NCI-H1417 treated with DMSO at 0.1 percent for 48 hours (cell line): ENCODE measurements around the gene RNF130.
"Not testable (repeated sequence)": the region's sequence is repeated elsewhere in the genome, so short reads cannot be mapped to it uniquely, and the experiment has no call there.

ENCODE experiments used
- DNase-seq: peaks from one replicate; lab custom pipeline; 2025; lab: John Stamatoyannopoulos, UW

Gene RNF130

DNA sequence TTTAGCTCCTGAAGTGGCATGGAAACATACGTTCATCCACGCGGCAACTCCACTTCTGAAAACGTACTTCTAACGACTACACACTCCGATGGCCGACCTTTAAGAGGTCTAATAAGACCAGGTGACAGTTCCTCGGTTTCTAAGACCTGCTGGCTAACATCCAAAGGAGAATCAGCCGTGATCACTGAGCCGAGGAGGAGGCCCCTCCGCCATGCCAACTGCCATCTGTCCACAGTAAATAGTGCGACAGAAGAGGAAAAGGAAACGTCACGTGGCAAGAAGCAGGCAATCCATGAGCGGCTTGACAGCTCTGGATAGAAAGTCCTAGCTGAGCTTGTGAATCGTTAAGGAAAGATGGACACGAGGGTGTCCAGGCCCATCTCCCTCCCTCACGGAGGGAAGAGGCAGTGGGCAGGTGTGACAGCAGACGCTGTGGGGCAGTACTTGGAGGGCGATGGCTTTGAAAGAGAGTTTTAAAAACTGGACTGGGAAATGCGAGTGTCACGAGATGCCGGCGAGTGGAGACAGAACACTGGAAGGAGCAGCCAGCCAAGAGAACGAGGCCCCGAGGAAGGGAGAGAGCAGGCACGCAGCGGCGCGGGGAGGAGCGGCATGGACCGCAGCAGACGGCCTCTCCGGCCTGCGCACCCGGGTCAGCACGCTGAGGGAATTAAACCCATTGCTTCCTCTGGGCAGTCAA lies 97.2 kb downstream of the RNF130 start:
- DNase-seq, result no peak

DNA sequence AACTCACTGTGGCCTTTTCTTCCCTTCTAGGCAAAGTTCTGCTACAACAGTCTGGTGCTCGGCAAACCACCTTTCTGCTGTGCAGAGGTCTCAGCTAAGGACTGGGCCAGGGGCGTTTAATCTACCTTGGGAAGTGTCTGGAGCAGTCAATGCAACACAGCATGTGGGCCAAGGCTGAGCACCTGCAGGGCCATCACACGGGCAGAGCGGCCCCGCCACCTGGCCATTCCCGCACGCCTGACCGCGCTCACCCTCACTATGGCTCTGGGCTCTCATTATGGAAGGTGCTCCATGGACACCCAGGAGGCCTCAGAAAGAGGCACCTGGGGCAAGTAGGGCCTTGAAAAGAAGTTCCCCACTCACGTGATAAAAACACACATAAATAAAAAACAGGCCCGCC lies 98.2 kb downstream of the RNF130 start:
- no peak for DNase-seq

DNA sequence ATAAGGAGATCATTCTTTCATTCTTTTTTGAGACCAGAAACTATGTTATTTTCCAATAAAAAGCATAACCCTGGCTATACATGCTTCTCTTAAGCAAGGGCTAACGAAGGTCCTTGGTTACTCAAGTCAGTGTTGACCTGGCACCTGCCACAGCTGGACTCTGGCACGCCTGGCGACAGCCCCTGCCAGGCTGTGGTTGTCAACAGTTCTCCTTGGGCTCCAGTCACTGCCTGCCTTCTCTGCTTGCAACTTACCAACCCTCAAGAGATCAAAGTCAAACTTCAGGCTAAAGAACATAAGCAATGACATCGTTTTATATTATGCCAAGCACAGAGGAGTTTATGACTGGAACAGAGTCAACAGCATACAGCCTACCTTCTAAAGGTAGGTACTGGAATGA lies 102.4 kb downstream of the RNF130 start:
- no peak for DNase-seq

DNA sequence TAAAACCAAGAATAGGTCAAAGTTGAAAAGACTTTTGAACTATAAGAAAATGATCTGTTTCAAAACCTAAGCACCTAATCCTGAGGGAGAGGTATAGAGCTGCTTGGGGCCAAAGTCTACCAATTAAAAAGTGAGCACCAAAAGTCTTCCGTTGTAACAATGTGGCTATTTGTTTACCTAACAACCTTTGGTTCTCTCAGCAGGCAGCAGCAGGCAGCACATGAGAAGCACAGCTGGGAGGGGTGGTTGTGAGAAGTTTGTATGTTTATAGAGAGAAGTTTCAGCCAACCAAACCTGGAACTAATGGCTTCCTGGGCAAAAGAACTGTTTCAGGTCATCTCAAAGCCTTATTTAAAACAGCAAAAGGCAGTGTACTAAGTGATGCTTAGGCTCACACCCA lies 104.1 kb downstream of the RNF130 start:
- DNase-seq, result no peak

DNA sequence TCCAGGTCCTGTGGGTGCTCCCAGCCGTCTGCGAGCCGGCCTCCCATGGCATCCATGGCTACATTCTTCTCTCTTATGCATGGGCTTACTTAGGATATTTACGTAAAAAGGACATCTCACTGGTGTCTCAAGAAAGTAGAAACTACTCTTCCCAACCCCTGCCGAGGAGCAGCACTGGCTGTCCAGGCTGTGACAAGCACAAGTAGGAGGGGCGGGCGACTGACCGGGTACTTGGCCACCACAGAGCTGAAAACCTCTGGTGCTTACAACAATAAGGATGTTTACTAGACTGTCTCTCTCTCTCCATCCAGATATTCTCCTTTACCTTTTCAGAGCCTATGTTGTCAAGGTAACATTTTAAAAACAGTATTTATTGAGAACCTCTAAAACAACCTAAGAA lies 107.5 kb downstream of the RNF130 start:
- no peak for DNase-seq

DNA sequence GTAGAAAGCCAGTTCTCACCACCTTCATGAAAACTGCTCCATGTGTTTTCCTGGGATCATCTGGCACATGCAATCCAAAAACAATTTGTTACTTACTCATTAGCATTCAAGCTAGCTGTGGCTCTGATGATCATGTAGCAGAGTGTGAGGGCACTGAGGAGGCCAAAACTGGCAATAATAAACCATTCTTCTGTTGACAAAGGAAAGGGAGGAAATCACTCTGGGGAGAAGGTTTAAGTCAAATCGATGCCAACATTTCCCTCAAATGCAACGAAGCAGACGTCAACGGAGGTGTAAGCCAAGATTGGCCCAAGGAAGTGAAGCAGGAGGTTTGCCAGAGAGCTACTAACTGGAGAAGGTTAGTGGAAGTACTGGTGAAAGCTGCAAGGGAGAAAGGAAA lies 108.2 kb downstream of the RNF130 start:
- no peak for DNase-seq

DNA sequence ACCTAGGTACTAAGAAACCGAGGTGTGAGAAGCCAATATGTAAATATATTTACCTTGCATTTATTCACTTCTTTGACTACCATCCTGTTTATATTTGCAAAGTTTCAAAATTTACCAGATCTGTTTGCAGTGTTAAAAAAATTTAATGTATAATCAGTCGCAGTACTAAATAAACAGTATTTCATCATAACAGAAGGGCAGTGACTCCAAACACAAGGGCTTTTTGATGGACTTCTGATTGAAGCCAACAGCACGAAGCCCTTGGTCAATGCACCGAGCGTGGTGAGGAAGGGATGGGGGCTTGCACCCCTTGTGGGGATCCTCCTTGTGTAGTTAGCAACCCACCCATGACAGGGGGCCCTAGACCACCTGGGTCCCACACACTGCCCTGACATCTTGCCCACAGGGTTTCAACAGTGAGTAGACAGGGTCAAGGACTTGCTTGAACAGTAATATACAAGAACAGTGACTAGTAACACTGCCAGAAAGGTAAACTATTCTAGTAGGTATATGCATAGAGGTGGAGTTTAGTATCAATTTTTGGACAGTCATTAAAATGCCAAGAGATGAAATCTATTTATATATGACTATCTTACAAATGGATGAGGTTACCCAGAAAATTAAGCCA lies 111.2 kb downstream of the RNF130 start:
- DNase-seq, result no peak

DNA sequence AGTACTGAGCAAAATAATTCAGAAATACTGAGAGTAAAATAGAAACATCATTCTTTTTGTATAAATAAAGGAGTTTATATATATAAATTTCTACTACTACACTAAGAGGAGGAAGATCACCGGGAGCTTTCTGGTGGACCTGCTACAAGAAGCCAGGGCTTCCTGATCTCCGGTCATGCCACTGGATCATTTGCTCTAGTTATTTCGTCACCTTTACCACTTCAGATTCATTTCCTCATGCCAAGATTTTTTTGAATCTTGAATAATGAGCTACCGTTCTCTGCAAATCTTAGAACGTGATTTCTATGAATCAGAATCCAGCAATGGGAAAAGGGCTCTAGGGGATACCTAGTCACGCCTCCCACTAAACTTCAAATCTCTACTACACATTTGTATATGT lies 111.9 kb downstream of the RNF130 start:
- no peak for DNase-seq

DNA sequence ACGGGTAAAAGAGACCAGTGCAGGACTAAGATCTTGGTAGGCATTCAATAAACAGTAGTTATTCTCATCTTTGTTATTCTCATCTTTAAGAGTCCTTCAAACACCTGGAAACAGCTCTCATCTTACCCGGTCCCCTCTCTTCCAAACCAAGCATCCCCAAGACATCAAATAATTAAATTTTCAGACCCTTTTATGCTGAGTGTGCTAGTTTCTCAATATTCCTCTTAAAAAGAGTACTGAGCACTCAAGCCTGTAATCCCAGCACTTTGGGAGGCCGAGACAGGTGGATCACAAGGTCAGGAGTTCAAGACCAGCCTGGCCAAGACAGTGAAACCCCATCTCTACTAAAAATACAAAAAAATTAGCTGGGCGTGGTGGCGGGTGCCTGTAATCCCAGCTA lies 112.4 kb downstream of the RNF130 start:
- DNase-seq, result not testable (repeated sequence)

DNA sequence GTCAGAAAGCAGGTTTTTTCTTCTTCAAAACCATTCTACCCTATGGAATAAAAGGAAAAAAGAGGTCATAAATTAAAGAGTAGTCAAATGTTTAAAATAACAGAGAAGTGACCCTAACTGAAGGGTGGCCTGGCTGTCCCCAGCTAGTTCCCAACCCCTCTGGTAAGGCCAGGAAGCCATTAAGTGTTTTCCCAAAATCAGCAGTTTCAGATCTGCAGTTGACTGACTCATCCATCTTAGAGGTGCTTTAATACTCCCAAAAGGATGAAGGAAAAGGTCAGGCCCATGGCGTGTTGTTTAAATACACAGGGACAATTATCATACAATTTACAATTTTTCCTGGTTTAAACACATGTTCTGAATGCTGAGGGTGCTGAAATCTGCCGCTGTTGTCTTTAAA lies 115.9 kb downstream of the RNF130 start:
- no peak for DNase-seq

DNA sequence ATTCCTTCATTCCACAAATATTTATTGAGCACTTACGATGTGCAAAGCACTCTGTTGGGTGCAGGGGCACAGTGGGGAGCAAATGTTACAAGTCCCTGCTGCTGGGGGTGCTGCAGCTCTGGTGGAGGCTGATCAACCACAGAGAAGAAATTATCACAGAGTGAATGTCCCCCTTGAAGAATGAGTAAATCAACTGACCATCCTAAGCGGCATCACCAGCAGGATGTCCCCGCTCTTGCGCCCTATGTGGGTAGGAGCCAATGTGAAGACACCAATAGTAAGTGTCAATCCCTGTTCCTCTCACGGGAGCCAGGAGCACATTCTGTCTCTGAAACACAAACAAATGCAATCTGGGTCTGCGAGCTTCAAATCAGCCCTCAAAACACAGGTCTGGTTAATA lies 116.5 kb downstream of the RNF130 start:
- no peak for DNase-seq

DNA sequence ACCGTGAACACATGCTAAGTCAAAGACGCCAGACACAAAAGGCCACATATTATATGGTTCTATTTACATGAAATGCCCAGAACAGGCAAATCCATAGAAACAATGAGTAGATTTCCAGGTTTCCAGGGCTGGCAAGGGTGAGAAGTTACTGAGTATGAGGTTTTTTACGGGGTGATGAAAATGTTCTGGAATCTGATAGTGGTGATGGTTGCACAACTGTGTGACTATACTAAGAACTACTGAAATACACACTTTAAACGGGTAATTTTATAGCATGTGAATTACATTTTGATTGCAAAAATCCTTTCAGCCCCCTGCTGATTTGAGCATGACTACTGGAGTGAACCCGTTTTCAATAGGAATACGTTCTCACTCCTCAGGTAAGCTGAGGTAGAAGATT lies 117.1 kb downstream of the RNF130 start:
- DNase-seq, result no peak

DNA sequence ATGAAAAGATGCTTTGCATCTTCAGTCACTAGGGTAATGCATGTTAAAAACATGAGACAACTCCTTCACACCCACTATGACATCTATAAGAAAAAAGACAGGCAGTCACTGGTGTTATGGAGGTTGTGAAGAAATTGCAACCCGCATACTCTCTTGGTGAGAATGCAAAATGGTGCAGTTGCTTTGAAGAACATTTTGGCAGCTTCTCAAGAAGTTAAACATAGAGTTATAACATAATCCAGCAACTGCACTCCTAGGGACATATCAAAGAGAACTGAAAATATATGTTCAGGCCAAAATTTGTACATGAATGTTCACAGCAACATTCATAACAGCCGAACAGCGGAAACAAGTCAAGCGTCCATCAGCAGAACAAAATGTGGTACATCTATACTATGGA lies 117.6 kb downstream of the RNF130 start:
- no peak for DNase-seq

DNA sequence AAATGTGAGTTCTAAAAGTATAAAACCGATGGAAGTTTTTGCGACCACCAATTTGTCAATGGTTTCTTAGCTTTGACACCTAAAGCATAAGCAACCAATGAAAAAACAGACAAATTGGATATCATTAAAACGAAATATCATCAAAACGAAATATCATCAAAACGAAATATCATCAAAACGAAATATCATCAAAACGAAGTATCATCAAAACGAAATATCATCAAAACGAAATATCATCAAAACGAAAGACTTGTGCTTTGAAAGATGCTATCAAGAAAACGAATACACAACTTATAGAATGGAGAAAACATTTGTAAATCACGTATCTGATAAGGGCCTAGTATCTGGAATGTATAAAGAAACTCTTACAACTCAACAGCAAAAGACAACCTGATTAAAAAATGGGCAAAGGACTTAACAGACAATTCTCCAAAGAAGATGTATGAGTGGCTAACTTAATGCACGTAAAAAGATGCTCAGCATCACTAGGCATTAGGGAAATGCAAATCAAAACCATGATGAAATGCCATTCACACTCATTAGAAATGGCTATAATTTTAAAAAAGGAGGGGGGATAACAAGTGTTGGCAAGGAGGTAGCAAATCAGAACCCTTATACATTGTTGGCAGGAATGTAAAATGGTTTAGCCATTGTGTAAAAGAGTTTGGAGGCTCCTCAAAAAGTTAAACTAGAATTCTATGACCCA lies 134.4 kb downstream of the RNF130 start:
- DNase-seq, result no peak

DNA sequence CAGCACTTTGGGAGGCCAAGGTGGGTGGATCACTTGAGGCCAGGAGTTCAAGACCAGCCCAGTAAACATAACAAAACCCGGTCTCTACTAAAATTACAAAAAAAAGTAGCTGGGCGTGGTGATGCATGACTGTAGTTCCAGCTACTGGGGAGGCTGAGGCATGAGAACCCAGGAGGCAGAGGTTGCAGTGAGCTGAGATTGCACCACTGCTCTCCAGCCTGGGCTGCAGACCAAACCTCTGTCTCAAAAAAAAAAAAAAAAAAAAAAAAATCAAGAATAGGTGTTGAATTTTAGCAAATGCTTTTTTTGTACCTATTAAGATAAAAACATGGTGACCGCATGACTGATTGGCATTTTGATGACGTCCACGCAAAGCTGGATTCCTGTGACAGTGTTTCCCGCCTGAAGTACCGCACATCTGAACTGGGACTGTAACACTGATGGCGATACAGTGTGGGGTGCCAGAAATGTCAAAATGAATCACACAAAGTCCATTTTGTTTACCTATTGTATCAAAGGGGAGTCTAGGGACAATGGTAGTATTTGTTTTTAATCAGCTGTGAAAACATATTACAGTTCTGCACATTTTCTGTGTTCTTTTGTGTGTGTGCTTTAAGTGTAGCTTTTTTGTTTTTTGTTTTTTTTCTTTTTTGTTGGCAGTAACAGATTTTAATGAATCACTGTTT lies 140.6 kb downstream of the RNF130 start:
- no peak for DNase-seq

DNA sequence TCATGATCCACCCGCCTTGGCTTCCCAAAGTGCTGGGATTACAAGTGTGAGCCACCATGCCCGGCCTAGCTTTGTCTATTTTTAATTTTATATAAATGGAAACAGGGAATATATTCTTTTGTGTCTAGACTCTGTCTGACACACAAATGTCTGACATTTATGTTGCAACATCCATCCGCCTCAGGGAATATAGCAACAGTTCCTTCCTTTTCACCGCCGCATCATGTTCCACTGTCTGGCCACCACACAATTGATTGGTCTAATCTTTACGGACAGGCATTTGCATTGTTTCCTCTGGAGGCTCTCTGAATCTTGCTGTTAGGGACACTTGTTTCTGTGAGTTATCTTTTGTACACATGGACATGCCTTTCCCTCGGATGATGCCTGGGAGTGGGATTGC lies 143.7 kb downstream of the RNF130 start:
- DNase-seq, result no peak

DNA sequence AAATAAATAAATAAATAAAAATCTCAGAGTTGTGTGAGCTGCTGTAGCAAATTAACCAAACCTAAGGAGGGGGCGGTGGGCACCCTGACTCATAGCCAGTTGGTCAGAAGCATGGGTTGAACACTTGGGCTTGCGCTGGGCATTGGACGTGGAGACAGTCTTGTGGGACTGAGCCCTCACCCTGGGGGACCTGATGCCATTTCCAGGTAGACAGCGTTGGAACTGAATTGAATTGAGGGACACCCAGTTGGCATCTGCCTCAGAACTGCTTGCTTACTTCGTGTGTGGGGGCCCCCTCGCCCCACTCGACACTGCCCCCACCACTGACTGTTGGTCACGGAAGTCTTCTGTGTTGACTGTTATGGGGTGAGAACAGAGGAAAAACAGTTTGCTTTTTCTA lies 144.9 kb downstream of the RNF130 start:
- DNase-seq, result no peak

DNA sequence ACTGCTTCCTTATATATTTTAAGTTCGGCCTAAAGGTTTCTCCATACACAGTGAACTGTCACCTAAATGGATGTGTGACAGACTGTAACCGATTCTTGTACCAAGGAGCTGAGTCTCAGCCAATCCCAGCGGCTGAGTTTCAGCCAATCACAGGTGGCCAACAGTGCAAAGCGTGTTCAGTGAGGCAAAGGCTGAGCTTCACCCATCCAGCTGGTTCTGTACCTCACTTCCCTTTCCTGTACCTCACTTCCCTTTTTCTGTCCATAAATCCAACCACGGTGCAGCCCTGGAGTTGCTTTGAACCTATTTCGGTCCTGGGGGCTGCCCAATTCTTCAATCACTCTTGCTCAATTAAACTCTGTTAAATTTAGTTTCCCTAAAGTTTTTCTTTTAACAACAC lies 148.1 kb downstream of the RNF130 start:
- no peak for DNase-seq

DNA sequence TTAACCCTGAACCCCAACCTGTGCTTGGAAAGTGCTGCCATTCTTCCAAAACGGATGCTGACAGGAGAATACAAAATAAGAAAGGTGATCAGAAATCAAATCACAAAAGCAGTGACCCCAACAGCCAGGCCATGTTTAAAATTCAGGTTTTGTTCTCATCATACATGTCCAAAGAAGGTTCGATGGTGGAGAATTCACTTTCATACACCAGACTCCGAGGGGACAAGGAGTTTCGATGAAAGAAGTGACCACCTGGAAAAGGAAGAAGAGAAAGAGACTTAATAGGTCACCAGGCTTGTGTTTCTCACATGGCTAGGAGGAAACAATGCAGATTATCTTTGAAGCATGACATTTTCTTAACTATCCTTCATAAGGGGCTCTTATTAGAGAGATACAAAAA lies 151.4 kb downstream of the RNF130 start:
- DNase-seq, result no peak

DNA sequence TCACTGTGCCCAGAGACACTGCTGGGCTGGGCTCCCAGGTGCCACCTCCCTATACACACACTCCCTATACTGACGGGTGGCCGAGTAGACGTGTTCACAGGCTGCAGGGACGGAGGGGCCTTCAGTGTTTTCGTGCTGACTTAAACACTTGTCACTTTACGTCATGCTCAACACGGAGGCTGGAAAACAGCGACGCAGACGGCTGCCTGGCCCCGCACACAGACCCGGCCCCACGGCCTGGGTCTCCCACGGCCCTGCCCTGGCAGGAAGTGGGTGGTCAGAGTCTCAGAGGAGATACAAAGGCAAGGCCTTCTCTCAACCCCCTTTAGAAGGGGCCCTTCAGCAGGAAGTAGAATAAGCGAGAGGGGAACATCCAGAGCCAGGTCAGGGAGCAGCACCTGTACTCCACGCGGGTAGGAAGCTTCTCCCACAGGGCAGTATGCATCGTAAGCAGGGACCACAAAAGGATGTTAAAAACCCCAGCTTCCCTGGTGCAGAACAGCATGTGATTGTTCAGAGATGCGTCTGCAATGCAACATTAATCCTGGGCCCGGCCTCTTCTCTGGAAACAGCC lies 152.0 kb downstream of the RNF130 start:
- no peak for DNase-seq

DNA sequence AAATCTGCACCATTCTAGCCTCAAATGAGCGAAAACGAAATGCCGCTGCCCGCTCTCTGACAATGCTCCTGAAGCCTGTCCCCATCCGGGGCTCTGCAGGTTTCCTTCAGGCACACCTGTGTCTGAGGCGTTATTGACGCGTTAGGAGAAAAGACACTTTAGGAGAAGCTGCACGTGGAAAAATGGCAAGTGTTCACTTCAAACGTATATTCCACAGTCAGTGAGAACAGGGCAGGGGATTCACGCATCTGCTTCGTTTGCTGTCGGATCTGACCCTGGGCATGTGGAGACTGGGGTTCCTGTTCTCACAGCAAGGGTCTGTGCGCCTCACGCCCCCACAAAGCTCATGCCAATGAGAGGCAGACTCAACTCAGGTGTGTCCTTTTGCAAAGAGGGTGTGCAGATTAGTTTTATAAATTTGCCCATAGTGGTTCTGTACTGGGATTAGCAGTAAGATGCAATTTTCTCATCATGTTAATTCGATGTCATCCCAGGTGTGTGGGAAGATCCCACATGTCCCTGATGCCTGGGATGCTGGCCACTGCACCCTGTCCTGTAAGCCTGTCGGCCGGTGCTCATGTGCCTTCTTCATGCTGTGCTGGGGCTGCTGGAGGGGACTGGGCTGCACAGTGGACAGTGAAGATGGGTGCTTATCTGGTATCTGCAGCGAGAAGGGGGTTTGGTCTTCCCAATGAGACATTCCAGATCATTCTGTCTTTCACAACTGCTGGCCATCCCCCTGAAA lies 152.6 kb downstream of the RNF130 start:
- no peak for DNase-seq

DNA sequence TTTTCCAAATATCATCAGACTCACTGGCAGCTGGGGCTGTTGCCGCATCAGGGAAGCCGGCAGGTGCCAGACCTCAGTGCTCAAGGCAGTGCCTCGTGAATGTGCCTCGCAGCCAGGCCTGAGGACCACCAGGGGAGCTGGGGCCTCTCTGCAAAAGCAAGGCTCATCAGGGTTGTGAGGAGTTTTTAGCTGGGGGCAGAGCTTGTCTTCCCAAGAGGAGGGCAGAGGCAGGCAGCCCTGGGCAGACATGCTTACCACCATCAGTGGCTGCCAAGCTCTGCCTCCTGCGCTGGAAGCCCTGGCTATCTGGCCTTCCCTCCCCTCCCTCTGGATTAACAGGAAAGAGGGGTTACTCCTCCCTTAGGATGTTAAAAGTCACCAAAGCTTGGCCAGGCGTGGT lies 155.0 kb downstream of the RNF130 start:
- DNase-seq, result no peak
